Measurements from ENCODE around the gene DGKD.

The DGKD gene

GRCh38 chr2:233336541-233336940, 17.8 kb upstream of the DGKD start:
- no peak for DNase-seq (ENCODE audit: low spot score)

- DNase-seq (ENCODE audit: low spot score) = no peak
Observed at GRCh38 chr2:233338046-233338445, 16.2 kb upstream of the DGKD start.

DNA sequence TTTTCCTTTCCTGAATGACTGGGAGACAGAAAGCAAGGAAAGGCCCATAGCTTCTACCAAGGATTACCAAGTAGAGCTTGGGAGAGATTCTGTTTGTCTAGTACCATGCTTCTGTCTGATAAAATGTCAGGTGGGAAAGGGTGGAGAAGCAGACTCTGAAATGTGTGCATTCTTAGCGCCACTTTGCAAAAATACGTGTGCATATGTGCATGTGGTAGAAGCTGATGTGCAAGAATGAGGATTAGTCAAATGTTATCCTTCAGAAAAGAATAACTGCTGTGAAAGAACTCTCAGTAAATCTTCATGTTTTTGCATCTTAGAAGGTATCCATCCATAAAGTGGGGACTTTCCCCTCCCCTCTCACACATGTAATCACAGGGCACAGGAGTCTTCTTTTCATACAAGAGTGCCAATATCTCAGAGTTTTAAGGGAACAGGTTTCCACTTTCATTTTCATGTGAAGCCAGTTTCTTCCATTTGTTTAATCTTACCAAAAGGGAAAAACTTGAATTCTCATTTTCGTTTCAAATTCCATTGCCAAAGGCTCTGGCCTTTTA, 15.4 kb upstream of the DGKD start:
- DNase-seq (ENCODE audit: low spot score) = no peak

DNA sequence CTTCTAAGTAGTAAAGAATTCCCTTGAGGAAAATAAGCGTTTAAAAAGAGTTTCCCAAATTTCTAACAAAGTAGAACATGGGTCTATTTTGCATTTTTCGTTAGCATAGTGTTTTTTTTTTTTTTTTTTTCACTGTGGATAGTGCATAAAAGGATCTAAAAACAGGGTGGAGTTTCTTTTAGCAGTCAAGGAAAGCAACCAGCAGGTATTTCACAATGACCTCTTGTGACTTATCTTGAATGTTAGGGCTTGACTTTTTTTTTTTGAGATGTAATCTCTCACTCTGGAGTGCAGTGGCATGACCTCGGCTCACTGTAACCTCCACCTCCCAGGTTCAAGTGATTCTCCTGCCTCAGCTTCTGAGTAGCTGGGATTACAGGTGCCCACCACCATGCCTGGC, 14.9 kb upstream of the DGKD start:
- DNase-seq (ENCODE audit: low spot score) = no peak

DNA sequence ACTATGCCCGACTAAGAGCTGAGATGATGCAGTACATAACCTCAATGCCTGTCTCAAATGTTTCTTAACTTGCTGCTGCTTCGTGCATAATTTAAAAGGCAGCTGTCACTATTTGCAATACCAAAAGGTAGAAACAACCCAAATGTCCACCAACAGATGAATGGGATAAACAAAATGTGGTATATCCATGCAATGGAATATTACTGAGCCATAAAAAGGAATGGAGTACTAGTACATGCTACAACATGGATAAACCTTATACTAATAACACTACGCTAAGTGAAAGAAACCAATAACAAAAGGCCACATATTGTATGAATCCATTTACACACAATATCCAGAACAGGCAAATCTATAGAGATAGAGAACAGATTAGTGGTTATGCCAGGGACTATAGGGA, 13.0 kb upstream of the DGKD start:
- no peak for DNase-seq (ENCODE audit: low spot score)

GRCh38 chr2:233342301-233342700, 12.0 kb upstream of the DGKD start:
- DNase-seq (ENCODE audit: low spot score) = no peak

DNA sequence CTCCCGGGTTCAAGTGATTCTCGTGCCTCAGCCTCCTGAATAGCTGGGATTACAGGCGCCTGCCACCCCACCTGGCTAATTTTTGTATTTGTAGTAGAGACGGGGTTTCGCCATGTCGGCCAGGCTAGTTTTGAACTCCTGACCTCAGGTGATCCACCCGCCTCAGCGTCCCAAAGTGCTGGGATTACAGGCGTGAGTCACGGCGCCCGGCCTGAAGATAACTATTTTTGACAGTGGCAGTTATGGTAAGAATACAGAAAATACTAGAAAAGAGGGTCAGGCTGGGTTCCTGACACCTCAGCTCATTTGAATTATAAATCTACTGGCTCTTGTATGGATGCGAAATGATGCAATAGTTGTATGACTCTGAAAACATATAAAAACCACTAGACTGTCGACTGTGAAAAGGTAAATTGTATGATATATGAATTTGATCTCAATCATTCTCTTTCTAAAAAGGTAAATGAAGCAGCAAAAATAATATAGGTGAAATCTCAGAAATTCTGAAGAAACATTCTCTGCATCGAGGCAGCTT, 11.1 kb upstream of the DGKD start:
- DNase-seq (ENCODE audit: low spot score) = no peak

DNA sequence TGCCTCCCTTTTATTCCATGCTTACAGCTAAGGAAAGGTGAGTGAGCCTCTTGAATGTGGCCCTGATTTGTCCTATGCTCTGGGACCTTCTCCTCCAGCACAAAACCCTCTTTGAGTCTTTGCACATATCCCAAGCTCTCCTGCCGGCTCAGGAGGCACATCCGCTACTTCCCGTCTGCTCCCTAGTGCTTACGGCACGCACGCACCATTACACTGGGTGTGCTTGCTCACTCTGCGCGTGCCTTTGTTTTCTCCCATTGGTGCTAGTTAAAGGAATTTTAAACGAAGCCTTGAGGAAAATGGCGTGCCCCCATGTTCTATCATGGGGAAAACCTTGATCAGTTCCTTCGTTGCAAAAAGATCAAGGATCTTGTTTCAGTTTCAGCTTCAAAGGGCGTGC, 7.9 kb upstream of the DGKD start:
- DNase-seq (ENCODE audit: low spot score) = no peak

DNA sequence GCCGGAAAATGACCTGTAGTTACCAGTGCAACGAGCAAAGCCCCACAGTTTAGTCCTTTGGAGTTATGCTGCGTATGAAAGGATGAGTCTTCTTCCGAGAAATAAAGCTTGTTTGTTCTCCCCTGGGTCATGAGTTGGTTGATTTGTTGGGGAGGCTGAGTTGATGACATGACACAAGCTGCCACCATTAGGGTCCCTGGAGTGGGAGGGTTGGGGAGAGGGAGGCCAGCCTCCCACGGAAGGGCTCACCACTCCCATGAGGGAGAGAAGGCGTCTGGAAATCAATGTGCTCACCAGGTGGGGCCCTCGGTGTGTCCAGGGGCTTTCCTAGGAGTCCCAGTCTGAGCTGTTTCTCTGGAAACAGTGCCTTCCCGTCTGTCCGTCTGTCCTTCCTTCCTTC, 7.4 kb upstream of the DGKD start:
- DNase-seq (ENCODE audit: low spot score) = peak; percentile 89

GRCh38 chr2:233349005-233349998, 5.0 kb upstream of the DGKD start:
- DNase-seq (ENCODE audit: low spot score) = peak; percentile 83

DNA sequence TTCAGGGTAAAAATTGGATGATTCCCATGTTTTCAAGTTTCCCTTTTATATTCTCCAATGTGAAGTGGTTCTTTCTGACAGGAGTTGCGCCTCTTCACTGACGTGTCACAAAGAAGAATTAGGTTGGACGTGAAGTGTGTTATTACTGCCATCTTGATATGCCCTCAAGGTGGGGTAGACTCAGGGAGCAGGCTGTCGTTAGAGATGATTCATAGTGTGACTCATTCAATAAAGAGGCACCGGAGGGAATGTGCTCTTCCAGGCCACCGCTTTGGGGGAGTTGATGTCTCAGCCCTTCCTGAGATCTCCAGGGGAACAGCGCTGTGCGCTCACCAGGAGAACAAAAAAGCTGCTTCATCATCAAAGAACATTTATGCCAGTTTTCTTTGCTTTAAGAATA, 3.6 kb upstream of the DGKD start:
- no peak for DNase-seq (ENCODE audit: low spot score)

DNA sequence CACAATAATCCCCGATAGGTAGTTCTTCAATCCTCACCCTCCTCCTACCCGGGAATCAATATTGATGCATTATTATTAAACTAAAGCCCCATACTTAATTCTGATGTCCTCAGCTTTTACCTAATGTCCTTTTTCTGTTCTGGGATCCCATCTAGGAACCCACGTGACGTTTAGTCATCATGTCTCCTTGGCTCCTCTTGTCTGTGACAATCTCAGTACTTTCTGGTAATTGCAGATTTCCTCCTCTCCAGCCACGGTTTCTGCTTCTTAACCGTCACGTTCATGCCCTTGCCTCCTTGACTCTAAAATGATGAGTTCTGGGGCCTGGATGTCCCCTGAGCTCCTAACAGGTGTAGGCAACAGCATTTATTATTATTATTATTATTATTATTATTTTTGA, 2.9 kb upstream of the DGKD start:
- DNase-seq (ENCODE audit: low spot score) = no peak

DNA sequence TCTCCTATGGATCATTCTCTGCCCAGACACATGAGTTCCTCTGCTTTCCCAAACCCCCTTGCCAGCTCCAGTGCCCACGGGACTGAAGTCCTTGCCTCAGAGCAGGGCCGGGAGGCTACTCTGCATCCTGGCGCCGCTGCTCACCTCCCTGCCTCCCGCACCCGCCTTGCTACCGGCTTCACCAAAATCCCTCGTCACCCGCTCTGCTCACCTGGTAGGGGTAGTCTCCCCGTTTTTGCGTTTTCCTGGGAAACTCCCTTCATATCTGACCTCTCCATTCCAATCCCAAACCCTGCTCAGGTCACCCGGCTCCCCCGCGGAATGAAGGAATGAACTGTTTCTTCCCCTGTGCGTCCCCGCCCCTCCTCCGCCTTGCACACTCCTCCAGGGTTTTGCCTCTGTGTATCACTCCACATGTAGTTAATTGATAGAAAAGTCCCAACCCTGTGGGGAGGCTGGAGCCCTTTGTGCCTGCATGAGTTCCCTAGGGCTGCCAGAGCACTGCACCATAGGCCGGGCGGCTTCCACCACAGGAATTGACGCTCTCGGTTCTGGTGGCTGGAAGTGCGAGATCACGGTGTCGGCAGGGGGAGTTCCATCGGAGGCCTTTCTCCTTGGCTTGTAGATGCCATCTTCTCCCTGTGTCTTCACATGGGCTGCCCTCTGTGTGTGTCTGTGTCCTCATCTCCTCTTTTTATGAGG, 2.0 kb upstream of the DGKD start:
- DNase-seq (ENCODE audit: low spot score) = no peak

DNA sequence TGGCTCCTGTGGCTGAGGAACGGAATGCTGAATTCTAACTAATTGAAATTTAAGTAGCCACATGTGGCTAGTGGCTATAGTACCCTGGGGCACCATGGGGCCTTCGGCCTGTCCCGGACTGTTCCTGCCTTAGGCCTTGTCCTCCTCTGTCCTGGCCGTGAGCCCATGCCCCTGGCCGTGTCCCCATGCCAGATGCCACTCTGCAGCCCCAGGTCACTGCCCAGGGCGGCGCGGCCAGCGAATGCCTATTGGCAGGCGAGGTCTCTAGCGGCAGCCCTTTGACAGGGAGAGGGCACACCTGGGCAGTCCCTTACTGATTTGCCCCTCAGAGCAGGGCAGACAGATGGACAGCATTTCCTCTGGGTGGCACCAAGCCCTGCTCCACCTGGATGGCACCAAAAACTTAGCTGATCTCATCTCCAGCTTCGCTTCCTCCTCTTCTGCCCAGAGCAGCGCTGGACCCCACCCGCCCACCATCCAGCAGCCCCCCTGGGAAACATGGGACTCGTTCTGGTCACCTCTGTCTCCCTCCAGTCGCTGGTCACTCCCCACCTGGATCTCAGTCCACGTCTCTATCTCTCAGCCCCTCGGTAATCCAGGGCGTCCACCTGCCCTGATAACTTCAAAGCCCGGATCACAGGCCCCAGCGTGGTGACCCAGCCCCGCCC, 1.1 kb upstream of the DGKD start:
- no peak for DNase-seq (ENCODE audit: low spot score)

DNA sequence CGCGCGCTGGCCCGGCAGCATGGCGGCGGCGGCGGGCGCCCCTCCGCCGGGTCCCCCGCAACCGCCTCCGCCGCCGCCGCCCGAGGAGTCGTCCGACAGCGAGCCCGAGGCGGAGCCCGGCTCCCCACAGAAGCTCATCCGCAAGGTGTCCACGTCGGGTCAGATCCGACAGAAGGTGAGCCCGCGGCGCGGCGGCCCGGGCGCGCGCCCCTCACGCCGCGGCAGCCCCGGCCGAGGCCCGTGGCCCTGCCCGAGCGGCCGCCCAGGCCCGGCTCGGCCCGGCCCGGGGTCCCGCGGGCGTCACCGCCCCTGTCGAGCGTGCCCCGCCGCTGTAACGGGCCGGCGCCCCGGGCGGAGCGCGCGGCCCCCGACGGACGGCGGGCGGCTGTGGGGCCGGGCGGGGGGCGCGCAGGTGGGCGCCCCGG, 218 bp downstream of the DGKD start:
- DNase-seq (ENCODE audit: low spot score) = no peak

DNA sequence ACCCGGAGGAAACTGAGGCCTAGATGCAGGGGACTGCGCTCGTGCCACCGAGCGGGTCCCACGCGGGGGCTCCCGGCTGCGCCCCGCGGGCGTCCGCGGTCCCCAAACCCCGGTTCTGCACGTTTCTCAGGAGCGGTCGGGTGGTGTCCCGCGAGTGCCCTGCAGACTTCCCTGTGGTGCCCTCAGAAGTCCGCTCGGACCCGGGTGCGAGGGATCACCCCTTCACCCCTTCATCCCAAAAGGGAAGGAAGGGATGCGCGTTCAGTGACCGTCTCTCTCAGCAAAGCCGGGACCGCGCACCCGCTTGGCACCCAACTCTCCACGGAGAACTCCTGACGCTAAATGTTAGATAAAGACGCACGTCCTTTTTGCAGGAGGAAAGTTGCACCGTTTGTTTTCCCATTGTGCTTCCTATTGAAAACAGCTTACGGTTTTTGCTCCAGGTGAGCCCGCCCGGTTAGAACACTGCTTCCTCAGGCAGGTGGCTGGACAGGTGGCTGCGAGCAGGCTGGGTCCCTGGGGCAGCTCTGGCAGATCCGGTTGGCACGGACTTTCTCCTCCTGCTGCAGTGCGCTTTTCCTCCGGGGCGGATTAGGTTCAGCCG, 779 bp downstream of the DGKD start:
- DNase-seq (ENCODE audit: low spot score) = no peak

DNA sequence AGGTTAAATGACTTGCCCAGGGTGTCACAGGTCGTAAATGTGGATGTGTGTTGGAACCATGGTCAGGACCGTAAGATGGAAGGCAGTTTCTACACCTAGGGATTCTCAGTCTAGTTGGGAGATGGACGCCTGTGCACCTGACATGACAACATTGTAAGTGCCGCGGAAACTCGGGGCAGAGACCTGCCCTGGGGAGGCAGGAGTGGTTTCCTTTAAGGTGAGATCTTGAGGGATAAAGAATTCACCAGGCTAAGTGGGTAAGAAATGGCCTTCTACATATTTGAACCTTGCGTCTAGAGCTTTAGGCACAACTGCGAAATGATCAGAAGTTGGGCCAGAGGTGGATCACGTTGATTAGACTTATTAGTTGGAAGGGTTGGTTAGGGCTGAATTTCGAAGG, 1.6 kb downstream of the DGKD start:
- no peak for DNase-seq (ENCODE audit: low spot score)

- no peak for DNase-seq (ENCODE audit: low spot score)
Observed at GRCh38 chr2:233356546-233357308, 2.4 kb downstream of the DGKD start.

- DNase-seq (ENCODE audit: low spot score) = no peak
Observed at GRCh38 chr2:233358335-233358734, 4.0 kb downstream of the DGKD start.

GRCh38 chr2:233358947-233359346, 4.7 kb downstream of the DGKD start:
- no peak for DNase-seq (ENCODE audit: low spot score)

GRCh38 chr2:233359823-233360222, 5.5 kb downstream of the DGKD start:
- DNase-seq (ENCODE audit: low spot score) = no peak
